ENCODE results near the gene CANT1. TPM values are rescaled to one million over a fixed set of nuclear protein-coding genes. Genes with fewer than 3 reads are reported as not detected.

CANT1 gene
- total RNA-seq, 1 donor from 2014 or later = 72.1 TPM

- H2AFZ ChIP-seq (ENCODE audit: low read depth, low read length) = no peak overlapping the region
- no peaks in the 10 kb centered on the region for H3K36me3 ChIP-seq (ENCODE audit: insufficient read depth, low read length)
- no peak overlapping the region for H3K4me2 ChIP-seq (ENCODE audit: low read length)
- peaks cover 22% of the 10 kb centered on the region for H3K27me3 ChIP-seq (ENCODE audit: insufficient read depth, low read length)
- Mint-ChIP-seq H3K27ac (ENCODE audit: unreplicated experiment) (no peak overlapping the region), H3K27me3 (ENCODE audit: low read depth, unreplicated experiment) (peaks cover 49% of the 10 kb centered on the region), H3K4me1 (ENCODE audit: low read depth, unreplicated experiment) (peaks cover 19% of the 10 kb centered on the region), H3K4me3 (ENCODE audit: unreplicated experiment) (no peak overlapping the region), H3K9me3 (ENCODE audit: unreplicated experiment) (peaks cover 2% of the 10 kb centered on the region), H3K36me3 (ENCODE audit: low read depth, unreplicated experiment) (no peaks in the 10 kb centered on the region)
- no peak overlapping the region for H3K27ac ChIP-seq (ENCODE audit: low read depth, low read length)
- peaks cover 24% of the 10 kb centered on the region for H3K4me1 ChIP-seq (ENCODE audit: insufficient read depth, low read length)
- no peak overlapping the region for H3K4me3 ChIP-seq (ENCODE audit: insufficient read depth, low read depth, low read length)
- no peaks in the 10 kb centered on the region for H3K79me2 ChIP-seq (ENCODE audit: insufficient read depth, low read length)
- no peak for DNase-seq (ENCODE audit: low read depth)
- H4K20me1 ChIP-seq (ENCODE audit: insufficient read depth, low read length) = no peaks in the 10 kb centered on the region
- no peak overlapping the region for H3K9ac ChIP-seq (ENCODE audit: low read length)
- TF ChIP-seq EZH2 (IDR thresholded peaks at IDR 0.05; ENCODE audit: insufficient read depth, low read length) (no peak), CTCF (IDR thresholded peaks at IDR 0.05; ENCODE audit: insufficient read depth, low read depth, low read length) (no peak)
- no peaks in the 10 kb centered on the region for H3K9me3 ChIP-seq (ENCODE audit: insufficient read depth, low read depth, low read length)
- no peak for FAIRE-seq
Observed at GRCh38 chr17:79029327-79030009, 19.9 kb upstream of the CANT1 start.

GRCh38 chr17:79028496-79029326 lies 19.1 kb upstream of the CANT1 start:
- no peaks in the 10 kb centered on the region for H3K79me2 ChIP-seq (ENCODE audit: insufficient read depth, low read length)
- no peak for DNase-seq (ENCODE audit: low read depth)
- peaks cover 30% of the 10 kb centered on the region for H3K4me1 ChIP-seq (ENCODE audit: insufficient read depth, low read length)
- H4K20me1 ChIP-seq (ENCODE audit: insufficient read depth, low read length) = no peaks in the 10 kb centered on the region
- H3K9me3 ChIP-seq (ENCODE audit: insufficient read depth, low read depth, low read length) = no peaks in the 10 kb centered on the region
- FAIRE-seq = no peak
- Mint-ChIP-seq H3K27me3 (ENCODE audit: low read depth, unreplicated experiment) (peaks cover 51% of the 10 kb centered on the region), H3K4me1 (ENCODE audit: low read depth, unreplicated experiment) (peaks cover 19% of the 10 kb centered on the region), H3K4me3 (ENCODE audit: unreplicated experiment) (no peak overlapping the region), H3K36me3 (ENCODE audit: low read depth, unreplicated experiment) (no peaks in the 10 kb centered on the region), H3K9me3 (ENCODE audit: unreplicated experiment) (peaks cover 2% of the 10 kb centered on the region), H3K27ac (ENCODE audit: unreplicated experiment) (no peak overlapping the region)
- no peak overlapping the region for H3K4me2 ChIP-seq (ENCODE audit: low read length)
- TF ChIP-seq EZH2 (IDR thresholded peaks at IDR 0.05; ENCODE audit: insufficient read depth, low read length) (no peak), CTCF (IDR thresholded peaks at IDR 0.05; ENCODE audit: insufficient read depth, low read depth, low read length) (no peak)
- no peak overlapping the region for H3K9ac ChIP-seq (ENCODE audit: low read length)
- peaks cover 22% of the 10 kb centered on the region for H3K27me3 ChIP-seq (ENCODE audit: insufficient read depth, low read length)
- no peak overlapping the region for H3K4me3 ChIP-seq (ENCODE audit: insufficient read depth, low read depth, low read length)
- H2AFZ ChIP-seq (ENCODE audit: low read depth, low read length) = no peak overlapping the region
- H3K27ac ChIP-seq (ENCODE audit: low read depth, low read length) = no peak overlapping the region
- H3K36me3 ChIP-seq (ENCODE audit: insufficient read depth, low read length) = no peaks in the 10 kb centered on the region

All from astrocyte (in vitro differentiated cells and primary cell).